ENCODE measurements around the gene MPL. TPM values are rescaled to one million over a fixed set of nuclear protein-coding genes. Genes with fewer than 3 reads are reported as not detected.
A peak's percentile ranks its signal among the peaks of the same experiment; 100 is the strongest.

MPL gene
- total RNA-seq, 1 donor from 2014 or later = not detected

GRCh38 chr1:43349594-43350306 lies 12.1 kb downstream of the MPL start:
- Histone ChIP-seq H3K27me3 (no peaks in the 10 kb centered on the region), H3K4me3 (peak overlapping the region; percentile 51), H3K36me3 (no peaks in the 10 kb centered on the region), H3K27ac (peak overlapping the region; percentile 86), H3K9me3 (no peaks in the 10 kb centered on the region), H3K4me1 (peaks cover 18% of the 10 kb centered on the region)
- intact Hi-C loops (cut with DNase I) = no loop called here
- DNase-seq (ENCODE audit: extremely low spot score in 2 of 2) = no peak
- no peak for TF ChIP-seq POLR2A (IDR thresholded peaks at IDR 0.05)
- TF ChIP-seq CTCF (IDR thresholded peaks at IDR 0.05) = no peak
- TF ChIP-seq POLR2AphosphoS5 (IDR thresholded peaks at IDR 0.05; ENCODE audit: insufficient read depth in 1 of 2, low read depth in 1 of 2) = no peak

- Histone ChIP-seq H3K36me3 (no peaks in the 10 kb centered on the region), H3K27me3 (no peaks in the 10 kb centered on the region), H3K27ac (no peak overlapping the region), H3K9me3 (no peaks in the 10 kb centered on the region), H3K4me1 (peaks cover 18% of the 10 kb centered on the region), H3K4me3 (no peak overlapping the region)
- no peak for DNase-seq (ENCODE audit: extremely low spot score in 2 of 2)
- TF ChIP-seq CTCF (IDR thresholded peaks at IDR 0.05) (no peak), POLR2A (IDR thresholded peaks at IDR 0.05) (no peak), POLR2AphosphoS5 (IDR thresholded peaks at IDR 0.05; ENCODE audit: insufficient read depth in 1 of 2, low read depth in 1 of 2) (no peak)
- intact Hi-C loops (cut with DNase I) = no loop called here
These were observed 13.4 kb downstream of the MPL start for GRCh38 chr1:43350976-43351375.

DNA sequence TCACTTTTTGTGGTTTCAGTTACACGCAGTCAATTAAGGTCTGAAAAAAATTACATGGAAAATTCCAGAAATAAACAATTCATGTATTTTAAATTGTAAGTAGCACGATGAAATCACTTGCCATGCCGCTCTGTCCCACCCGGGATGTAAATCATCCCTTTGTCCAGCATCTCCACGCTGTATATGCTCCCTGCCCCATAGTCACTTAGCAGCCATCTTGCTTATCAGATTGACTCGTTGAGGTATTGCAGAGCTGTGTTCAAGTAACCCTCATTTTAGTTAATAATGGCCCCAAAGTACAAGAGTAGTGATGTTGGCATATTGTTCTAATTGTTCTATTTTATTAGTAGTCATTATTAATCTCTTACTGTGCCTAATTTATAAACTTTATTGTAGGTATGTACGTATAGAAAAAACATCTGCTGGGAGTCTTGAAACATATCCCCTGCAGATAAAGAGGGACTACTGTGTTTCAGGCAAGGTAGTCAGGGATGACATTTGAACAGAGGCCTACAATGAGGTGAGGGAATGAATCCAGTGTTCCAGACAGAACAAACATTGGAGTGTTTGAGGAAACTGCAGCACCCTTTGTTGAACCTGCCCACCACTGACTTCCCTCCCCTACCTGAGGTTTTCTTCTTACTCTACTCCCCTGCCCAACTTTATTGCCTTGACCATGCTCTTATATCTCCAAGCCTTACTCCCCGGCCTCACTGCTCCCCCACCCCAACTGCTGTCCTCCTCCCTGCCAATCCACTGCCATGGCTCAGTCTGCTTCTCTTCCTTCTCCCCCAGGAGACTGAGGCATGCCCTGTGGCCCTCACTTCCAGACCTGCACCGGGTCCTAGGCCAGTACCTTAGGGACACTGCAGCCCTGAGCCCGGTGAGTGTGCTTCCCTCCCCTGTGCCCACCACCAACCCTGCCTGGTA lies 14.1 kb downstream of the MPL start:
- TF ChIP-seq POLR2A (IDR thresholded peaks at IDR 0.05) = no peak
- no peak for TF ChIP-seq POLR2AphosphoS5 (IDR thresholded peaks at IDR 0.05; ENCODE audit: insufficient read depth in 1 of 2, low read depth in 1 of 2)
- H3K4me1 ChIP-seq = peaks cover 18% of the 10 kb centered on the region
- no peaks in the 10 kb centered on the region for H3K9me3 ChIP-seq
- intact Hi-C loops (cut with DNase I) = no loop called here
- no peak overlapping the region for H3K27ac ChIP-seq
- H3K27me3 ChIP-seq = no peaks in the 10 kb centered on the region
- H3K36me3 ChIP-seq = no peaks in the 10 kb centered on the region
- DNase-seq (ENCODE audit: extremely low spot score in 2 of 2) = no peak
- H3K4me3 ChIP-seq = no peak overlapping the region

DNA sequence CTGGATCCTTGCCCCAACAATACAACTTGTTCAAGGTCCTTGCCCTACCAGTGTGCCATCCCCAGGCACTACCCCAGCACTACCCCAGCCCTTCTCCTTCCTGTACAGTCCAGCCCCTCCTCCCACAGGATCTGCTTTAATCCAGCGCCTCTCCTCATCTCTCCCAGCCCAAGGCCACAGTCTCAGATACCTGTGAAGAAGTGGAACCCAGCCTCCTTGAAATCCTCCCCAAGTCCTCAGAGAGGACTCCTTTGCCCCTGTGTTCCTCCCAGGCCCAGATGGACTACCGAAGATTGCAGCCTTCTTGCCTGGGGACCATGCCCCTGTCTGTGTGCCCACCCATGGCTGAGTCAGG lies 14.7 kb downstream of the MPL start:
- H3K4me3 ChIP-seq = no peak overlapping the region
- no peak for DNase-seq (ENCODE audit: extremely low spot score in 2 of 2)
- H3K4me1 ChIP-seq = peaks cover 18% of the 10 kb centered on the region
- intact Hi-C loops (cut with DNase I) = no loop called here
- no peaks in the 10 kb centered on the region for H3K27me3 ChIP-seq
- H3K27ac ChIP-seq = no peak overlapping the region
- TF ChIP-seq POLR2A (IDR thresholded peaks at IDR 0.05) (no peak), POLR2AphosphoS5 (IDR thresholded peaks at IDR 0.05; ENCODE audit: insufficient read depth in 1 of 2, low read depth in 1 of 2) (no peak), CTCF (IDR thresholded peaks at IDR 0.05) (no peak)
- H3K36me3 ChIP-seq = no peaks in the 10 kb centered on the region
- no peaks in the 10 kb centered on the region for H3K9me3 ChIP-seq

GRCh38 chr1:43352881-43353280 lies 15.3 kb downstream of the MPL start:
- peaks cover 23% of the 10 kb centered on the region for H3K4me1 ChIP-seq
- no peak overlapping the region for H3K27ac ChIP-seq
- no peak for DNase-seq (ENCODE audit: extremely low spot score in 2 of 2)
- no peaks in the 10 kb centered on the region for H3K36me3 ChIP-seq
- intact Hi-C loops (cut with DNase I) = no loop called here
- H3K27me3 ChIP-seq = no peaks in the 10 kb centered on the region
- H3K4me3 ChIP-seq = no peak overlapping the region
- no peaks in the 10 kb centered on the region for H3K9me3 ChIP-seq
- TF ChIP-seq POLR2AphosphoS5 (IDR thresholded peaks at IDR 0.05; ENCODE audit: insufficient read depth in 1 of 2, low read depth in 1 of 2) = no peak
- no peak for TF ChIP-seq POLR2A (IDR thresholded peaks at IDR 0.05)
- no peak for TF ChIP-seq CTCF (IDR thresholded peaks at IDR 0.05)

Data from vagina (tissue), 2 donors.